GM21723 (cell line): ENCODE measurements around the gene LMBRD1.
"Not testable (repeated sequence)": the region's sequence is repeated elsewhere in the genome, so short reads cannot be mapped to it uniquely, and the experiment has no call there.

Experiments used
- ATAC-seq: cut with Tn5 transposase; IDR thresholded peaks from one replicate; pipeline ENCODE4 v1.9.1; 2021; ENCODE audit warnings: mild to moderate bottlenecking, moderate library complexity; ENCODE audit not compliant: unreplicated experiment

LMBRD1 gene

GRCh38 chr6:69756907-69757306 lies 39.9 kb downstream of the LMBRD1 start:
- no peak for ATAC-seq

GRCh38 chr6:69756366-69756765 lies 40.4 kb downstream of the LMBRD1 start:
- ATAC-seq: no peak

GRCh38 chr6:69735027-69735426 lies 61.8 kb downstream of the LMBRD1 start:
- no peak for ATAC-seq

- ATAC-seq: peak; percentile 75
These were observed 64.2 kb downstream of the LMBRD1 start for GRCh38 chr6:69732640-69733039.

- ATAC-seq: no peak
These were observed 64.8 kb downstream of the LMBRD1 start for GRCh38 chr6:69732045-69732444.

- ATAC-seq: no peak
These were observed 66.8 kb downstream of the LMBRD1 start for GRCh38 chr6:69729870-69730449.

GRCh38 chr6:69722683-69723082 lies 74.1 kb downstream of the LMBRD1 start:
- ATAC-seq: no peak

- ATAC-seq: peak; percentile 77
These were observed 77.1 kb downstream of the LMBRD1 start for GRCh38 chr6:69719602-69720193.

GRCh38 chr6:69706724-69707123 lies 90.1 kb downstream of the LMBRD1 start:
- ATAC-seq: no peak

- no peak for ATAC-seq
These were observed 90.9 kb downstream of the LMBRD1 start for GRCh38 chr6:69705954-69706353.

- no peak for ATAC-seq
These were observed 91.9 kb downstream of the LMBRD1 start for GRCh38 chr6:69704916-69705315.

GRCh38 chr6:69699655-69700054 lies 97.2 kb downstream of the LMBRD1 start:
- ATAC-seq: no peak

GRCh38 chr6:69696273-69696672 lies 100.5 kb downstream of the LMBRD1 start:
- peak; percentile 57 for ATAC-seq

- ATAC-seq: no peak
These were observed 103.0 kb downstream of the LMBRD1 start for GRCh38 chr6:69693762-69694161.

GRCh38 chr6:69690986-69691385 lies 105.8 kb downstream of the LMBRD1 start:
- ATAC-seq: no peak

GRCh38 chr6:69680302-69680701 lies 116.5 kb downstream of the LMBRD1 start:
- no peak for ATAC-seq

- ATAC-seq: no peak
These were observed 123.5 kb downstream of the LMBRD1 start for GRCh38 chr6:69673298-69673697.

GRCh38 chr6:69668916-69669315 lies 127.9 kb downstream of the LMBRD1 start:
- no peak for ATAC-seq

GRCh38 chr6:69666779-69667178 lies 130.0 kb downstream of the LMBRD1 start:
- ATAC-seq: not testable (repeated sequence)

GRCh38 chr6:69665437-69665836 lies 131.4 kb downstream of the LMBRD1 start:
- no peak for ATAC-seq

- no peak for ATAC-seq
These were observed 132.3 kb downstream of the LMBRD1 start for GRCh38 chr6:69664551-69664950.

GRCh38 chr6:69663215-69663614 lies 133.6 kb downstream of the LMBRD1 start:
- ATAC-seq: no peak

GRCh38 chr6:69650703-69651102 lies 146.1 kb downstream of the LMBRD1 start:
- no peak for ATAC-seq
